Glutamatergic neuron (in vitro differentiated cells): ENCODE measurements around the gene GRK4. TPM values are rescaled to one million over a fixed set of nuclear protein-coding genes. Genes with fewer than 3 reads are reported as not detected.

Source experiments
- DNase-seq: peaks from one replicate; pipeline ENCODE4 v3.0.0; 2022
- H3K27ac Mint-ChIP-seq: one replicate; pipeline ENCODE4 v1.8.0; 2020; ENCODE audit warnings: mild to moderate bottlenecking, mixed read lengths, inconsistent platforms; ENCODE audit not compliant: unreplicated experiment
- H3K27me3 Mint-ChIP-seq: one replicate; pipeline ENCODE4 v1.8.0; 2020; ENCODE audit warnings: mild to moderate bottlenecking, moderate library complexity, mixed read lengths, inconsistent platforms; ENCODE audit not compliant: unreplicated experiment
- H3K36me3 Mint-ChIP-seq: one replicate; pipeline ENCODE4 v1.8.0; 2020; ENCODE audit warnings: mild to moderate bottlenecking, mixed read lengths, inconsistent platforms; ENCODE audit not compliant: unreplicated experiment
- H3K4me1 Mint-ChIP-seq: one replicate; pipeline ENCODE4 v1.8.0; 2020; ENCODE audit warnings: mild to moderate bottlenecking, low read depth, mixed read lengths, inconsistent platforms; ENCODE audit not compliant: unreplicated experiment
- H3K4me3 Mint-ChIP-seq: one replicate; pipeline ENCODE4 v1.8.0; 2020; ENCODE audit warnings: mild to moderate bottlenecking, mixed read lengths, inconsistent platforms; ENCODE audit not compliant: unreplicated experiment
- H3K9me3 Mint-ChIP-seq: one replicate; pipeline ENCODE4 v1.8.0; 2020; ENCODE audit warnings: mild to moderate bottlenecking, moderate library complexity, mixed read lengths, inconsistent platforms; ENCODE audit not compliant: unreplicated experiment
- total RNA-seq: library from RNA; stranded (reverse); fragmentation: NEBNext Ultra II Directional; extraction: Animal tissue kit (Norgen Biotek cat#: 25700); gene quantifications from one replicate; pipeline ENCODE4 v1.2.1, GENCODE V29; 2021; ENCODE audit not compliant: unreplicated experiment
- TF ChIP-seq, protein P1 (sequence below): fragments of 200-600 bp; sonication (generic); IDR thresholded peaks from one replicate; pipeline ENCODE4 v1.5.0; 2021; ENCODE audit not compliant: partially characterized antibody, unreplicated experiment

GRK4 gene
- total RNA-seq, 1 donor from 2014 or later = 34.5 TPM

DNA sequence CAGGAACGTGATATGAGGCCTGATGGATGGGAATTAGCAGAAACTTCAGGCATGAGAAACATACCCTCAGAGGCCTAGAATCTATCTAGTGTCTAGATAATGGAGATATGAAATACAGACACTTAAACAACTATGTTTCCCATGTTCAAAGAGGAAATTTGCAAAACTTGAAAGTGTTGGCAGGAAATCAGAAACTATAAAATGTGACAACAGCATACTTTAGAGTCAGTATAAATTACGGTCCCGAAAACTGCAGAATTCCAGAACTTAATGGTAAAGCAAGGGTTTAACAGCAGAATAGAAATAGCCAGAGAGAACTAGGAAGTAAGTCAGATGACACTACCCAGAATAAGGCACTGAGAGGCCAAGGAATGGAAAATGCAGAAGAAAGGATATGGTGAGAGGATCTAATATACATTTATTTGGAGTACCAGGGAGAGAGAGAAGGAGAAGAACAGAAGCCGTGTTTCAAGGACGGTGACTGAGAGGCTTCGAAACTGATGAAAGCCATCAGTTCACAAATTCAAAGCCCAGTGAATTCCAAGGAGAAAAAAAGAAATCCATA lies 103.5 kb downstream of the GRK4 start:
- no peak for DNase-seq
- Mint-ChIP-seq H3K4me3 (no peak overlapping the region), H3K9me3 (peaks cover 2% of the 10 kb centered on the region), H3K27me3 (peaks cover 7% of the 10 kb centered on the region), H3K27ac (no peak overlapping the region), H3K36me3 (peaks cover 16% of the 10 kb centered on the region), H3K4me1 (peaks cover 10% of the 10 kb centered on the region)
- TF ChIP-seq, protein P1, sequence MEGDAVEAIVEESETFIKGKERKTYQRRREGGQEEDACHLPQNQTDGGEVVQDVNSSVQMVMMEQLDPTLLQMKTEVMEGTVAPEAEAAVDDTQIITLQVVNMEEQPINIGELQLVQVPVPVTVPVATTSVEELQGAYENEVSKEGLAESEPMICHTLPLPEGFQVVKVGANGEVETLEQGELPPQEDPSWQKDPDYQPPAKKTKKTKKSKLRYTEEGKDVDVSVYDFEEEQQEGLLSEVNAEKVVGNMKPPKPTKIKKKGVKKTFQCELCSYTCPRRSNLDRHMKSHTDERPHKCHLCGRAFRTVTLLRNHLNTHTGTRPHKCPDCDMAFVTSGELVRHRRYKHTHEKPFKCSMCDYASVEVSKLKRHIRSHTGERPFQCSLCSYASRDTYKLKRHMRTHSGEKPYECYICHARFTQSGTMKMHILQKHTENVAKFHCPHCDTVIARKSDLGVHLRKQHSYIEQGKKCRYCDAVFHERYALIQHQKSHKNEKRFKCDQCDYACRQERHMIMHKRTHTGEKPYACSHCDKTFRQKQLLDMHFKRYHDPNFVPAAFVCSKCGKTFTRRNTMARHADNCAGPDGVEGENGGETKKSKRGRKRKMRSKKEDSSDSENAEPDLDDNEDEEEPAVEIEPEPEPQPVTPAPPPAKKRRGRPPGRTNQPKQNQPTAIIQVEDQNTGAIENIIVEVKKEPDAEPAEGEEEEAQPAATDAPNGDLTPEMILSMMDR = no peak

DNA sequence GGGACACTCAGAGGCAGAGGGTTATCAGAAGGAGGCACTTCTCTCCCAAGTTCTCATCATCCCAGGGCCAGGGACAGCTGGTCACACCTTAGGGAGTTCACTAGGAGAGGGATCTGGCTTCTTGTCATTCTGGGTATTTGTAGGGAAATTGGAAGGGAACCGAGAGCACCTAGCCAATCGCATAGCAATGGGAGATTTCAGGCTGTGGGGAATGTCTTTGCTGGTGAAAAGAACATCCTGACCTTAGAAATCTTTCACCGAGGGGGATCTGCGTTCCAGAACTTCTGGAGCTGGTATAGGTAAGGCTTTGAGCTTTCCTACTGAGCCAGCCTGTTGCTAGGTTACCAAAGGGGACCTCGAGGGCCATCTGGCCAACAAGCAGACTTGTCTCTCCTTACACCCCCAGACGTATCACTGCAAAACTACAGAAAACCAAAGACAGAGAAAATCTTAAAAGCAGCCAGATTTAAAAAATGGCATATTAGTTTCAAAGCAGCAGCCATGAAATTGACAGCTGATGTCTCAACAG lies 104.2 kb downstream of the GRK4 start:
- TF ChIP-seq, protein P1 = no peak
- peaks cover 10% of the 10 kb centered on the region for H3K4me1 Mint-ChIP-seq
- no peak overlapping the region for H3K4me3 Mint-ChIP-seq
- no peak overlapping the region for H3K27ac Mint-ChIP-seq
- peaks cover 14% of the 10 kb centered on the region for H3K36me3 Mint-ChIP-seq
- peaks cover 10% of the 10 kb centered on the region for H3K27me3 Mint-ChIP-seq
- H3K9me3 Mint-ChIP-seq = peaks cover 4% of the 10 kb centered on the region
- no peak for DNase-seq

DNA sequence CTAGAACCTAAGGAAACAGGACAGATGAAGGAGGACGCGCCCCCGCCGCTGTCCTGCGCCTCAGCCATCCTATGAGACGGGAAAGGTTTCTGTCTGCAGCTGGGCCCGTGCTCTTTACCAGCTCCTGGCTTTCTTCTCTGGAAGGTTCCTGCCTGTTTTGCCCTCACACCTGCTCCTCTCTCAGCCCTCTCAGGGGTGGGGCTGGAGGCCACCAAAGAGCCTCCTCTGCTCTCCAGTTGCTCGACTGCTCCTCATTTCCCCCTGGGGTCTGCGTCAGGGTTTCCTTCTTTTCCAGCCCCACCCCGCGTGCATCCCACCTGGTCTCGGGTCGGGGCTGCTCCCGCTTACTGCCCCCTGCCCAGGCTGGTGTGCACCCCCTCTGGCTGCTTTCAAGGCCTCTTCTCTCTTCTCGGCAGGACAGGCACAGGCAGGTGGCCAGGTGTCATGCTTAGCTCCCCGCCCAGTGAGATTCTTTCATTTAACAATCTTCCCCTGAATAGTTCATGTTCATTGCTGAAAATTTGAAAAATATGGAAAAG lies 106.4 kb downstream of the GRK4 start:
- TF ChIP-seq, protein P1 = no peak
- Mint-ChIP-seq H3K4me3 (no peak overlapping the region), H3K9me3 (peaks cover 2% of the 10 kb centered on the region), H3K36me3 (peaks cover 8% of the 10 kb centered on the region), H3K4me1 (peaks cover 10% of the 10 kb centered on the region), H3K27me3 (peaks cover 10% of the 10 kb centered on the region), H3K27ac (no peak overlapping the region)
- peak; percentile 20 for DNase-seq

DNA sequence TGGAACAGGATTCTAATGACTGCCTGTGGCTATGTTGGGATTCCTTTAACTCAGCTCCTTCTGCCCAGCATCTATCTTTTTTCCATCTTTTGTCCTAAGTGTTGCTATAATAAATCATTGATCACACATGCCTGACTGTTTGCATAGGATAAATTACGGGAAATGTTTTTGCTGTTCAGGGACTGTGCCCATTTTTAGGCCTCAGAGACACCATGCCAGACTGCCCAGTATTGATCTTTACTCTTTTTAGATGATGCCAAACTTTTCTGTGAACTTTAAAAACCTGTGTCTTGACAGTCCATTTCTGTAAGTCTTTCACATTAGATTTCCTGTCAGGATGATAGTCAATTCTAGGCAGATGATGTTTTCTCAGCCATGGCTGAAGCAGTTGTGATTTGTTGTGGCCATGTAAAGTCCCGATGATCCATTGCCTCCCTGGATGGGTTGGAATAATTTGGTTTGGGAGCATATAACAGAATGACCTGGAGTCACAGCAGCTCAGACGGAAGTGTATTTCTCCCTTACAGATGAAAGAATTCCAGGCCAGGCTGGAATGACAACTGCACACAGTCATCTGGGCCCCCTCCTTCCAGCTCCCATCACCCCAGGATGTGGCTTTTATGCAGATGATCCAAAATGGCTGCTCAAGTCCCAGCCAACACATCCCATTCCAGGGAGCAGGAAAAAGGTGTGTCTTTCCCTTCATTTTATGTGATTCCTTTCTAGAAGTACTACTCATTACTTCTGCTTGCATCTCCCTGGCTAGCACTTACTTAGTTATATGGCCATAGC lies 107.5 kb downstream of the GRK4 start:
- no peak for DNase-seq
- H3K36me3 Mint-ChIP-seq = peaks cover 4% of the 10 kb centered on the region
- H3K4me3 Mint-ChIP-seq = no peak overlapping the region
- H3K9me3 Mint-ChIP-seq = peaks cover 3% of the 10 kb centered on the region
- peaks cover 11% of the 10 kb centered on the region for H3K4me1 Mint-ChIP-seq
- H3K27ac Mint-ChIP-seq = no peak overlapping the region
- peaks cover 10% of the 10 kb centered on the region for H3K27me3 Mint-ChIP-seq
- TF ChIP-seq, protein P1 = no peak
